GM18508 (cell line): ENCODE results near the gene CCL7.

Experiments used
- ATAC-seq: cut with Tn5 transposase; IDR thresholded peaks from one replicate; pipeline ENCODE4 v1.9.1; 2021; ENCODE audit warnings: moderate number of reproducible peaks; ENCODE audit not compliant: insufficient read depth, unreplicated experiment

CCL7 gene

GRCh38 chr17:34245351-34245905 lies 24.6 kb upstream of the CCL7 start:
- ATAC-seq = no peak

- ATAC-seq = no peak
These were observed 23.6 kb upstream of the CCL7 start for GRCh38 chr17:34246446-34246845.

- ATAC-seq = no peak
These were observed 23.1 kb upstream of the CCL7 start for GRCh38 chr17:34246881-34247280.

GRCh38 chr17:34248511-34249024 lies 21.5 kb upstream of the CCL7 start:
- no peak for ATAC-seq

- no peak for ATAC-seq
These were observed 21.0 kb upstream of the CCL7 start for GRCh38 chr17:34249061-34249460.

- no peak for ATAC-seq
These were observed 20.5 kb upstream of the CCL7 start for GRCh38 chr17:34249478-34249877.

- no peak for ATAC-seq
These were observed 18.8 kb upstream of the CCL7 start for GRCh38 chr17:34251186-34251585.

- no peak for ATAC-seq
These were observed 18.0 kb upstream of the CCL7 start for GRCh38 chr17:34252095-34252443.

GRCh38 chr17:34252444-34253138 lies 17.4 kb upstream of the CCL7 start:
- no peak for ATAC-seq

- no peak for ATAC-seq
These were observed 16.9 kb upstream of the CCL7 start for GRCh38 chr17:34253139-34253525.

GRCh38 chr17:34254146-34254545 lies 15.9 kb upstream of the CCL7 start:
- no peak for ATAC-seq

- no peak for ATAC-seq
These were observed 15.2 kb upstream of the CCL7 start, which contains the start of gene CCL2 for GRCh38 chr17:34254651-34255380. TSS of gene CCL2 (plus strand) at chr17:34255285. CDS start at chr17:34255350, 65 bp downstream.

GRCh38 chr17:34255381-34255732 lies 14.7 kb upstream of the CCL7 start:
- no peak for ATAC-seq

GRCh38 chr17:34255841-34256240 lies 14.2 kb upstream of the CCL7 start:
- ATAC-seq = no peak

- no peak for ATAC-seq
These were observed 12.6 kb upstream of the CCL7 start for GRCh38 chr17:34257299-34257985.

GRCh38 chr17:34257986-34258326 lies 12.1 kb upstream of the CCL7 start:
- no peak for ATAC-seq

GRCh38 chr17:34259146-34259545 lies 10.9 kb upstream of the CCL7 start:
- no peak for ATAC-seq

- no peak for ATAC-seq
These were observed 9.2 kb upstream of the CCL7 start for GRCh38 chr17:34260861-34261260.

- no peak for ATAC-seq
These were observed 8.3 kb upstream of the CCL7 start for GRCh38 chr17:34261568-34262337.

GRCh38 chr17:34265711-34266110 lies 4.3 kb upstream of the CCL7 start:
- ATAC-seq = no peak
